CD14-positive monocyte (primary cell): ENCODE data around the gene MCTS1. TPM values are rescaled to one million over a fixed set of nuclear protein-coding genes. Genes with fewer than 3 reads are reported as not detected.

ENCODE experiments used
- DNase-seq, 3 donors: peaks; one replicate each; pipeline ENCODE4 v3.0.0-alpha.2; 2011 to 2022
- H2AFZ ChIP-seq: 2 replicates; pipeline ENCODE4 v1.6.0; 2012; ENCODE audit warnings: mild to moderate bottlenecking, low read depth, low read length, inconsistent platforms; ENCODE audit not compliant: insufficient read depth, poor library complexity, severe bottlenecking
- H3K27ac ChIP-seq, 2 donors: 1 replicate in 1 of 2; 2 replicates in 1 of 2; pipeline ENCODE4 v1.5.1; 2012 to 2013; ENCODE audit warnings: low read length in 2 of 2, control low read depth in 1 of 2, inconsistent platforms in 1 of 2, low read depth in 1 of 2, mild to moderate bottlenecking in 1 of 2
- H3K27me3 ChIP-seq, 2 donors: one replicate each; pipeline versions ENCODE4 v1.6.0 to v1.6.1; 2011 to 2013; ENCODE audit warnings: low read length in 2 of 2; ENCODE audit not compliant: control insufficient read depth in 2 of 2, insufficient read depth in 2 of 2
- H3K36me3 ChIP-seq, 2 donors: replicated peaks in 1 of 2; 1 replicate in 1 of 2; 2 replicates in 1 of 2; pipeline versions ENCODE4 v1.5.1 to v1.6.1; 2012 to 2013; ENCODE audit warnings: low read length in 2 of 2, control low read depth in 1 of 2, inconsistent platforms in 1 of 2, mild to moderate bottlenecking in 1 of 2; ENCODE audit not compliant: insufficient read depth in 2 of 2, control insufficient read depth in 1 of 2
- H3K4me1 ChIP-seq, 2 donors: 1 replicate in 1 of 2; 2 replicates in 1 of 2; pipeline versions ENCODE4 v1.5.1 to v1.6.1; 2012 to 2013; ENCODE audit warnings: low read length in 2 of 2, control low read depth in 1 of 2, inconsistent platforms in 1 of 2, mild to moderate bottlenecking in 1 of 2, moderate library complexity in 1 of 2; ENCODE audit not compliant: insufficient read depth in 2 of 2, control insufficient read depth in 1 of 2
- H3K4me2 ChIP-seq: replicated peaks from 2 replicates; pipeline ENCODE3; 2012; ENCODE audit warnings: low read length, moderate library complexity, mild to moderate bottlenecking; ENCODE audit not compliant: poor library complexity, severe bottlenecking; ENCODE audit errors: extremely low read depth
- H3K4me3 ChIP-seq, 3 experiments: fragments of 200-600 bp in 1 of 3; sonication (generic) in 1 of 3; replicated peaks in 1 of 3; 1 replicate in 2 of 3; 2 replicates in 1 of 3; pipeline ENCODE4 v1.5.1; 2011 to 2013; ENCODE audit warnings: low read length in 3 of 3, mild to moderate bottlenecking in 3 of 3, control low read depth in 2 of 3, low read depth in 2 of 3, inconsistent platforms in 1 of 3, moderate library complexity in 1 of 3
- H3K79me2 ChIP-seq: 2 replicates; pipeline ENCODE4 v1.6.0; 2012; ENCODE audit warnings: mild to moderate bottlenecking, control low read depth, inconsistent platforms, low read length, moderate library complexity; ENCODE audit not compliant: insufficient read depth
- H3K9ac ChIP-seq: 2 replicates; pipeline ENCODE4 v1.6.0; 2017; ENCODE audit warnings: low read length, mild to moderate bottlenecking; ENCODE audit not compliant: insufficient read depth, poor library complexity, severe bottlenecking
- H3K9me3 ChIP-seq, 2 donors: replicated peaks in 1 of 2; 1 replicate in 1 of 2; 2 replicates in 1 of 2; pipeline versions ENCODE4 v1.5.1 to v1.6.1; 2012 to 2013; ENCODE audit warnings: low read length in 2 of 2, control low read depth in 1 of 2; ENCODE audit not compliant: control insufficient read depth in 1 of 2, insufficient read depth in 1 of 2
- H4K20me1 ChIP-seq: 2 replicates; pipeline ENCODE4 v1.6.0; 2012; ENCODE audit warnings: mild to moderate bottlenecking, low read length, control low read depth, moderate library complexity; ENCODE audit not compliant: insufficient read depth
- H3K27ac Mint-ChIP-seq, 7 donors: one replicate each; pipeline ENCODE4 v1.8.0; 2020; ENCODE audit warnings: mild to moderate bottlenecking in 7 of 7, mixed read lengths in 7 of 7, moderate library complexity in 6 of 7, inconsistent platforms in 2 of 7
- H3K27me3 Mint-ChIP-seq, 3 donors: one replicate each; pipeline ENCODE4 v1.8.0; 2021 to 2022; ENCODE audit warnings: low read depth in 3 of 3, mild to moderate bottlenecking in 3 of 3, mixed read lengths in 3 of 3, moderate library complexity in 3 of 3, inconsistent platforms in 1 of 3
- H3K36me3 Mint-ChIP-seq, 2 donors: one replicate each; pipeline ENCODE4 v1.8.0; 2020; ENCODE audit warnings: mixed read lengths in 2 of 2, inconsistent platforms in 1 of 2, mild to moderate bottlenecking in 1 of 2
- H3K4me1 Mint-ChIP-seq: one replicate; pipeline ENCODE4 v1.8.0; 2020; ENCODE audit warnings: mild to moderate bottlenecking, mixed read lengths
- H3K4me3 Mint-ChIP-seq, 2 donors: one replicate each; pipeline ENCODE4 v1.8.0; 2020; ENCODE audit warnings: mild to moderate bottlenecking in 2 of 2, mixed read lengths in 2 of 2, moderate library complexity in 1 of 2
- H3K9me3 Mint-ChIP-seq, 7 donors: one replicate each; pipeline ENCODE4 v1.8.0; 2020 to 2022; ENCODE audit warnings: mixed read lengths in 7 of 7, mild to moderate bottlenecking in 6 of 7, moderate library complexity in 6 of 7, inconsistent platforms in 2 of 7
- WGBS: methylation state at CpG from one replicate; pipeline ENCODE4 v1.1.5; 2013; ENCODE audit warnings: missing lambda C conversion rate; ENCODE audit not compliant: insufficient coverage; 5-methylcytosine and 5-hydroxymethylcytosine counted together
- intact Hi-C, 2 donors: fragments of 100-400 bp; cut with micrococcal nuclease; formaldehyde crosslinking; loops; one replicate each; pipeline versions ENCODE4 v1.15.0 to v1.15.1; 2023
- polyA plus RNA-seq, 3 donors: library from polyadenylated mRNA; depleted of rRNA in 1 of 3; unstranded in 2 of 3; stranded (reverse) in 1 of 3; fragments of 300-500 nt in 2 of 3; fragments of >200 nt in 1 of 3; fragmentation: Illumina TruSeq in 2 of 3; gene quantifications; 1 replicate in 2 of 3; 2 replicates in 1 of 3; pipeline ENCODE4 v1.2.3, GENCODE V29; 2012 to 2021
- TF ChIP-seq, protein P1 (sequence below): fragments of 200-600 bp; IDR thresholded peaks from one replicate; pipeline ENCODE4 v1.8.0; 2022; ENCODE audit warnings: antibody characterized with exemption, mild to moderate bottlenecking

The MCTS1 gene
- polyA plus RNA-seq, 3 donors = 25.0 to 85.1 (median 74.6) TPM

DNA sequence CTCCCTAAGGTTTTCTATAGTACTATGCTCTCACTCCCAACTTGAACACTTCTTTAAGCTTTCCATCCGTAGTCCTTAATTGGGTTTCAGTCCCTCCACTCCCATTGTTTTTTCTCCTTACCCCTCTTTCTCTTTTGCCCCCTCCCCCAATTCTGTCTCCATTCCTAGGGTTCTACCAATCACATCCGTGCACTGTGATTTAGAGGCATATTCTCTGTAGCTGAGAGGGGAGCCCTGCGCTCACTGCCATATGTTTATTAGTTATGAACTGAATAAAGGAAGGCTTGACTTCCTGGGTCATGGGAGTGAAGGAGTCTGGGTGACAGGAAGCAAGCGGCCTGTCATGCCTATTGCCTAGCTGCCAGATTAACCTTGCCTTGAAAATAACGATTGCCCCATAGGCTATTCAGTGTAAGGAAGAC, 471 bp downstream of the MCTS1 start:
- peak overlapping the region; percentile 66 for H2AFZ ChIP-seq
- peaks cover 10 to 15% of the 10 kb centered on the region in 2 donors for H3K36me3 Mint-ChIP-seq

GRCh38 chrX:120612086-120612485, 8.2 kb downstream of the MCTS1 start:
- Histone ChIP-seq H3K79me2 (peaks cover 10% of the 10 kb centered on the region), H4K20me1 (no peaks in the 10 kb centered on the region), H3K27ac (no peak overlapping the region), H3K9ac (no peak overlapping the region), H3K4me2 (no peak overlapping the region), H3K4me3 (no peak overlapping the region), H3K36me3 (peaks cover 26 to 67% of the 10 kb centered on the region in 2 donors), H3K4me1 (no peaks in the 10 kb centered on the region), H3K9me3 (no peaks in the 10 kb centered on the region), H3K27me3 (no peaks in the 10 kb centered on the region), H2AFZ (no peak overlapping the region)
- DNase-seq = no peak
- TF ChIP-seq, protein P1, sequence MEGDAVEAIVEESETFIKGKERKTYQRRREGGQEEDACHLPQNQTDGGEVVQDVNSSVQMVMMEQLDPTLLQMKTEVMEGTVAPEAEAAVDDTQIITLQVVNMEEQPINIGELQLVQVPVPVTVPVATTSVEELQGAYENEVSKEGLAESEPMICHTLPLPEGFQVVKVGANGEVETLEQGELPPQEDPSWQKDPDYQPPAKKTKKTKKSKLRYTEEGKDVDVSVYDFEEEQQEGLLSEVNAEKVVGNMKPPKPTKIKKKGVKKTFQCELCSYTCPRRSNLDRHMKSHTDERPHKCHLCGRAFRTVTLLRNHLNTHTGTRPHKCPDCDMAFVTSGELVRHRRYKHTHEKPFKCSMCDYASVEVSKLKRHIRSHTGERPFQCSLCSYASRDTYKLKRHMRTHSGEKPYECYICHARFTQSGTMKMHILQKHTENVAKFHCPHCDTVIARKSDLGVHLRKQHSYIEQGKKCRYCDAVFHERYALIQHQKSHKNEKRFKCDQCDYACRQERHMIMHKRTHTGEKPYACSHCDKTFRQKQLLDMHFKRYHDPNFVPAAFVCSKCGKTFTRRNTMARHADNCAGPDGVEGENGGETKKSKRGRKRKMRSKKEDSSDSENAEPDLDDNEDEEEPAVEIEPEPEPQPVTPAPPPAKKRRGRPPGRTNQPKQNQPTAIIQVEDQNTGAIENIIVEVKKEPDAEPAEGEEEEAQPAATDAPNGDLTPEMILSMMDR = no peak
- H3K36me3 Mint-ChIP-seq = peaks cover 27 to 40% of the 10 kb centered on the region in 2 donors
- no peaks in the 10 kb centered on the region for H3K4me1 Mint-ChIP-seq
- H3K27ac Mint-ChIP-seq = no peak overlapping the region
- H3K4me3 Mint-ChIP-seq = no peak overlapping the region
- no CpG with 5 or more reads among the region's 1 CpG for WGBS
- no peaks in the 10 kb centered on the region for H3K9me3 Mint-ChIP-seq
- H3K27me3 Mint-ChIP-seq = peaks cover 0 to 6% (median 0%) of the 10 kb centered on the region in 3 donors
- intact Hi-C loops = no loop called here

More for the DNA sequence above, 471 bp downstream of the MCTS1 start:
- 0% methylated on average over 2 of the region's 5 CpGs for WGBS
- Histone ChIP-seq H3K4me1 (peaks cover 7 to 11% of the 10 kb centered on the region in 2 donors), H3K4me3 (peak overlapping the region; percentile 73 to 83 (median 80)), H3K9ac (peak overlapping the region; percentile 76), H4K20me1 (no peaks in the 10 kb centered on the region), H3K27ac (peak overlapping the region; percentile 93 to 98), H3K9me3 (no peaks in the 10 kb centered on the region), H3K36me3 (peaks cover 2 to 26% of the 10 kb centered on the region in 2 donors), H3K79me2 (peaks cover 32% of the 10 kb centered on the region), H3K4me2 (peak overlapping the region; percentile 76), H3K27me3 (no peaks in the 10 kb centered on the region)
- Mint-ChIP-seq H3K9me3 (peaks cover 0 to 3% (median 1%) of the 10 kb centered on the region in 7 donors), H3K27me3 (peaks cover 0 to 6% (median 1%) of the 10 kb centered on the region in 3 donors), H3K4me1 (peaks cover 5% of the 10 kb centered on the region), H3K27ac (peak overlapping the region; percentile 96 to 99 (median 98)), H3K4me3 (peak overlapping the region; percentile 87 to 94)
- intact Hi-C loops = loop anchor here in 1 of 2 donors (2.0 to 5.0 kb wide), 2 partner anchors 24 to 42 kb away; partner anchors contain the start of gene CUL4B
- DNase-seq = peak; percentile 43 to 62 (median 55)
- TF ChIP-seq, protein P1 = no peak
